VCaP (cell line): ENCODE data around the gene PTCHD1.

ENCODE experiments used
- H3K27ac ChIP-seq: fragments of 450-650 bp; 2 replicates; pipeline ENCODE4 v1.5.1; 2017
- TF ChIP-seq, protein P1 (sequence below): fragments of 450-650 bp; conservative IDR thresholded peaks from 2 replicates; pipeline ENCODE4 v1.5.1; 2017; ENCODE audit warnings: mild to moderate bottlenecking, moderate library complexity

Gene PTCHD1

DNA sequence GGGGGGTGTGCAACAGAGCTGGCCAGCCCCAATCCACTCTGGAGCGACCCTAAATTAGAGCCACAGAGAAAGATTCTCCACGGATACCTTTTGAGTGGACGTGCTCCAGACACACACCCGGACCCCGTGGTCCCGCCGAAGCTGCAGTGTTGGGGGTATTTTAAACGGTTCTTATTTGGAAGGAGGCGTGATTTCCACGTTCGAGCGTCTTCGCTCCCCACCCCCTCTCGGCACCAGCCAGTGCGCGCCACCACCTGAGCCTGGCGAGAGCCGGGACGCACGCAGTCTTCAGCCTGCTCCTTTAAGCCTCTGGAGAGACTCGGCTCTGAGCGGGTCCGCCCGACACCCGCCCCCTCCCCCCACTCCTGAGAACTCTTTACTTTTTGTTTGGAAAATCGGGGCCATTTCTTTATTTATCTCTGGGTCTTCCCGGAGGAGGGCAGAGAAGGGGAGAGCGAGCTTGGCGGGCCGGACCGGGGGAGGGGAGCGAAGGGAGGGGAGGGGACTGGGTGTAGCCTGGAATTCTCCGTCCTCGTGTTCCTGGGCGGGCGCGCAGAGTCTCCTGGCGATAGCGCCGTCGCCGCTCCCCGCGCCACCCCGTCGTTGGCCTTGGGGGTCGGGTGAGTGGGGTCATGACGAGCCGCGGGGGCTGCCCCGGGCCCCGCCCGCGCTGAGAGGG, 668 bp upstream of the PTCHD1 start:
- TF ChIP-seq, protein P1, sequence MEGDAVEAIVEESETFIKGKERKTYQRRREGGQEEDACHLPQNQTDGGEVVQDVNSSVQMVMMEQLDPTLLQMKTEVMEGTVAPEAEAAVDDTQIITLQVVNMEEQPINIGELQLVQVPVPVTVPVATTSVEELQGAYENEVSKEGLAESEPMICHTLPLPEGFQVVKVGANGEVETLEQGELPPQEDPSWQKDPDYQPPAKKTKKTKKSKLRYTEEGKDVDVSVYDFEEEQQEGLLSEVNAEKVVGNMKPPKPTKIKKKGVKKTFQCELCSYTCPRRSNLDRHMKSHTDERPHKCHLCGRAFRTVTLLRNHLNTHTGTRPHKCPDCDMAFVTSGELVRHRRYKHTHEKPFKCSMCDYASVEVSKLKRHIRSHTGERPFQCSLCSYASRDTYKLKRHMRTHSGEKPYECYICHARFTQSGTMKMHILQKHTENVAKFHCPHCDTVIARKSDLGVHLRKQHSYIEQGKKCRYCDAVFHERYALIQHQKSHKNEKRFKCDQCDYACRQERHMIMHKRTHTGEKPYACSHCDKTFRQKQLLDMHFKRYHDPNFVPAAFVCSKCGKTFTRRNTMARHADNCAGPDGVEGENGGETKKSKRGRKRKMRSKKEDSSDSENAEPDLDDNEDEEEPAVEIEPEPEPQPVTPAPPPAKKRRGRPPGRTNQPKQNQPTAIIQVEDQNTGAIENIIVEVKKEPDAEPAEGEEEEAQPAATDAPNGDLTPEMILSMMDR = no peak
- no peak overlapping the region for H3K27ac ChIP-seq

GRCh38 chrX:23334521-23334847, 165 bp upstream of the PTCHD1 start:
- H3K27ac ChIP-seq = no peak overlapping the region
- TF ChIP-seq, protein P1 = no peak

DNA sequence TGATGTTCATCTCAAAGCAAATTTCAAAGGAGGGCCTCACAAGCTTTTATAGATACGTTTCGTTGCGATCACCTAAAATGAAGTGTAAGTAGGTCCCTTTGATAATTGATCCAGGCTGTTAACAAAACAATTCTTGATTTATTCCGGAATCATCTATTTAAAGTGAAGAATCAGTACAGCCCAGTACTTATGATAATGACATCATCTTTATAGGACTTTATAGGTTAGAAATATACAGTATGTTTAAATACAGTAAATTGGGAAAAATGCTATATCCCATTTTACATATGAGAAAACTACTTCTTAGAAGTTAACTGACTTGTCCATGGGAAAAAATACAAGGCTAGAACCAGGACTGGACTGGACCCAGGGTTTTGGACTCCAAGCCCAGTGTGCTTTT, 3.7 kb downstream of the PTCHD1 start:
- TF ChIP-seq, protein P1 = no peak
- H3K27ac ChIP-seq = no peak overlapping the region

- TF ChIP-seq, protein P1 = no peak
These were observed 6.8 kb downstream of the PTCHD1 start for GRCh38 chrX:23341452-23341851.

DNA sequence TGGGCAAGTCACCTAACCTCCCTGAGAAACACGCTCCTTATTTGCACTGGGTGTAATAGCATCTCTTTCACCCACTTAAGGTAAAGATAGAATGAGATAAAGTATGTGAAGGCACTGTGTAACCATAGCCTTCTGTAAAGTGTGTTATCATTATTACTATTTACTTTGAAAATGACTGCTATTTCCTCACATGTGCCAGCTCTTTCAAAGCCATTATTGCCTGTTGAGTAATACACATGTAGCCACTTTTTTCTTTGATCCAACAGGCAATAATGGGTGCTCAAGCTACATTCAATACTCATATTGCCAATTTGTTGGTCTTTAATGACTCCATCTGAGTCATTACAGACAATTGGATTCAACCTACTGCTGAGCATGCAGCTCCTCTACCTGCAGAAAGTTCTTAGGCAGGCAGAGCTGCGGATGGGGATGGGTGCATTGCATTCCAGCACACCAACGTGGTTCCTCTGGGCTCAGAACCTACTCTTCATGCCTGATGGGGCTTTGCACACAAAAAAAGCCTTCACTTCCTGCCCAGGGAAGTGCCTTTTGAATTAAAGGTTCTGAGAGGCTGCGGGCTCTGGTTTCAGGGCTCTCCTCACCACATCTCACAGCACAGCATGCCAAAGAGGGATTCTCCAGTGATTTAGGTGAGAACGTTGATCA, 9.7 kb downstream of the PTCHD1 start:
- TF ChIP-seq, protein P1 = no peak
- H3K27ac ChIP-seq = no peak overlapping the region

More at GRCh38 chrX:23341452-23341851, 6.8 kb downstream of the PTCHD1 start:
- no peak overlapping the region for H3K27ac ChIP-seq

DNA sequence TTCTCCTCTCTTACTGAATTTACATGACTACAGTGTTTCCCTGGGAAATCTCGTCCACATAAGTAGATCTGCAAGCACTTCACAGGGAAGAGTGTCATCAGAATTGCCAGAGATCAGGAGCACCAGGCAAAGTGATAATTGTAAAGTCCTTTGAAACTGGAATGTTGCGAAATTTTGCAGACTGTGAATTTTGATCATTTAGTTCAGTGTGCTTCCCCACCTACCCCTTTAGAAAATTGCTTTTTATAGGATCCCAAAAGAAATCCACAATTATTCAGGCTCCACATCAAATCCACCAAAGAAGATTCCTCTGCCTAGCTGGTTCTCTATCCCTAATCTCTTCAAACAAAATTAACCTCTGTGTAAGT, 10.2 kb downstream of the PTCHD1 start:
- TF ChIP-seq, protein P1 = no peak
- H3K27ac ChIP-seq = no peak overlapping the region

DNA sequence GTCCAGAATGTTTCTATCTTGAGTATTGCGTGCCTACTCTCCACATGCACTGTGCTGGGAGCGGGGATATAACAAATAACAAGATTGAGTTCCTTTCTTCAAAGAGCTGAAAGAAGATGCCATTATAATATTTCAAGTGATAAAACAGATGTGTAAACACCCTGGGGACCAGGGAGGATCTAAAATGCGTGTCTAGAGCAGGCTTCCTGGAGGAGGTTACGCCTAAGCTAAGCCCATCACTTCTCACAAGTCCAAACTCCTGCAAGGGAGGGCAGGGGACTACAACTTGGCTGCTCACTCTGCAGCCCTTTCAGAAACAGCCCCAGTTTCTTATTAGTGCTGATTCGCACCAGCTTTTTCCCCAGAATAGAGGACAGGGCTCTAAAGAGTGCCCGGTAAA, 21.5 kb downstream of the PTCHD1 start:
- no peak overlapping the region for H3K27ac ChIP-seq
- TF ChIP-seq, protein P1 = no peak
